ENCODE measurements around the gene GLMP. TPM values are rescaled to one million over a fixed set of nuclear protein-coding genes. Genes with fewer than 3 reads are reported as not detected.

Gene GLMP
- total RNA-seq, 2 donors from 2014 or later, result 70.3 to 85.1 TPM

DNA sequence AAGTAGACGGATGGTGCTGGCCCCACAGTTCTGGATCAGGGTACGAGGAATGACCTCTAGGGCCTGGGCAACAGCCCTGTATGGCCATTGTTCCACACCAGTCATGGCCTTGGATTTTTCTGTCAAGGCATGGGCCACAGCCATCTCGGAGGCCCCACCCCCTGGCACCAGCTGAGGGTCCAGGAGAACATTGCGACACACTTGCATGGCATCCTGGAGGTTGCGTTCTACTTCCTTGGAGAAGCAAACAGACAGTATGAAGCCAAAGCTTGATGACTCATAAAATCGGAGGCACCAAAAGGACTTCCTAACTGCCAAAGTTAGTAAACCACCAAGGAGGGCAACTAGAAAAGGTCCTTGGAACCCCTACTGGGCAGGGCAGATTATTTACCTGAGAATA lies 15.5 kb upstream of the GLMP start:
- no peak overlapping the region for H3K27ac Mint-ChIP-seq

GRCh38 chr1:156308078-156308477 lies 12.6 kb upstream of the GLMP start:
- no peak overlapping the region for H3K27ac ChIP-seq (ENCODE audit: low read depth, low read length)
- H3K36me3 Mint-ChIP-seq (ENCODE audit: low read depth), result peaks cover 61% of the 10 kb centered on the region
- H3K27me3 Mint-ChIP-seq (ENCODE audit: insufficient read depth), result no peaks in the 10 kb centered on the region
- H3K4me3 Mint-ChIP-seq, result no peak overlapping the region
- H3K9ac ChIP-seq (ENCODE audit: extremely low read depth, low read length, poor library complexity, severe bottlenecking), result no peak overlapping the region
- DNase-seq, result no peak
- no peak for TF ChIP-seq CTCF (conservative IDR thresholded peaks at IDR 0.05)
- no peak overlapping the region for H3K27ac Mint-ChIP-seq
- H3K27me3 ChIP-seq (ENCODE audit: control insufficient read depth, insufficient read depth, low read length, poor library complexity, severe bottlenecking), result no peaks in the 10 kb centered on the region
- no peaks in the 10 kb centered on the region for H3K4me1 ChIP-seq (ENCODE audit: control insufficient read depth, insufficient read depth, low read length)
- H3K4me3 ChIP-seq (ENCODE audit: low read length), result no peak overlapping the region
- no peaks in the 10 kb centered on the region for H3K9me3 Mint-ChIP-seq
- no peaks in the 10 kb centered on the region for H3K9me3 ChIP-seq (ENCODE audit: control insufficient read depth, low read length)
- no peaks in the 10 kb centered on the region for H3K4me1 Mint-ChIP-seq
- peaks cover 73% of the 10 kb centered on the region for H3K36me3 ChIP-seq (ENCODE audit: control insufficient read depth, insufficient read depth, low read length)

More for the DNA sequence above, 15.5 kb upstream of the GLMP start:
- Mint-ChIP-seq H3K4me3 (no peak overlapping the region), H3K4me1 (no peaks in the 10 kb centered on the region), H3K9me3 (no peaks in the 10 kb centered on the region), H3K27me3 (ENCODE audit: insufficient read depth) (no peaks in the 10 kb centered on the region), H3K36me3 (ENCODE audit: low read depth) (peaks cover 72% of the 10 kb centered on the region)
- 94 to 96% methylated on average over 5 to 6 of the region's 6 CpGs for WGBS, 2 experiments (ENCODE audit: insufficient coverage in 1 of 2, insufficient read length in 1 of 2)
- Histone ChIP-seq H3K36me3 (ENCODE audit: control insufficient read depth, insufficient read depth, low read length) (peaks cover 79% of the 10 kb centered on the region), H3K9me3 (ENCODE audit: control insufficient read depth, low read length) (no peaks in the 10 kb centered on the region), H3K4me1 (ENCODE audit: control insufficient read depth, insufficient read depth, low read length) (no peaks in the 10 kb centered on the region), H3K27ac (ENCODE audit: low read depth, low read length) (no peak overlapping the region), H3K27me3 (ENCODE audit: control insufficient read depth, insufficient read depth, low read length, poor library complexity, severe bottlenecking) (no peaks in the 10 kb centered on the region), H3K4me3 (ENCODE audit: low read length) (no peak overlapping the region), H3K9ac (ENCODE audit: extremely low read depth, low read length, poor library complexity, severe bottlenecking) (no peak overlapping the region)
- no peak for TF ChIP-seq CTCF (conservative IDR thresholded peaks at IDR 0.05)
- no peak for DNase-seq

GRCh38 chr1:156305215-156305614 lies 9.7 kb upstream of the GLMP start:
- 97 to 100% methylated on average over 2 of the region's 2 CpGs for WGBS, 2 experiments (ENCODE audit: insufficient coverage in 1 of 2, insufficient read length in 1 of 2)
- H3K9me3 Mint-ChIP-seq, result no peaks in the 10 kb centered on the region

More at GRCh38 chr1:156305215-156305614, 9.7 kb upstream of the GLMP start:
- Histone ChIP-seq H3K9ac (ENCODE audit: extremely low read depth, low read length, poor library complexity, severe bottlenecking) (no peak overlapping the region), H3K4me1 (ENCODE audit: control insufficient read depth, insufficient read depth, low read length) (no peaks in the 10 kb centered on the region), H3K4me3 (ENCODE audit: low read length) (no peak overlapping the region), H3K36me3 (ENCODE audit: control insufficient read depth, insufficient read depth, low read length) (peaks cover 48% of the 10 kb centered on the region), H3K9me3 (ENCODE audit: control insufficient read depth, low read length) (no peaks in the 10 kb centered on the region), H3K27ac (ENCODE audit: low read depth, low read length) (no peak overlapping the region), H3K27me3 (ENCODE audit: control insufficient read depth, insufficient read depth, low read length, poor library complexity, severe bottlenecking) (no peaks in the 10 kb centered on the region)
- no peak for DNase-seq
- no peak overlapping the region for H3K4me3 Mint-ChIP-seq
- TF ChIP-seq CTCF (conservative IDR thresholded peaks at IDR 0.05), result no peak
- no peaks in the 10 kb centered on the region for H3K4me1 Mint-ChIP-seq
- no peaks in the 10 kb centered on the region for H3K27me3 Mint-ChIP-seq (ENCODE audit: insufficient read depth)
- H3K27ac Mint-ChIP-seq, result no peak overlapping the region
- peaks cover 46% of the 10 kb centered on the region for H3K36me3 Mint-ChIP-seq (ENCODE audit: low read depth)
